ENCODE data around the gene ACAT1. TPM values are rescaled to one million over a fixed set of nuclear protein-coding genes. Genes with fewer than 3 reads are reported as not detected.

The ACAT1 gene
- total and polyA plus RNA-seq, 2 of the 8 experiments (the other 6 are each of a cell fraction or from before 2014, with no cell fraction given) = 30.4 to 30.9 TPM

GRCh38 chr11:108111126-108111525 is 10.2 kb upstream of the ACAT1 start (continued):
- TF ChIP-seq CHD7 (IDR thresholded peaks at IDR 0.05; ENCODE audit: insufficient replicate concordance, low read length) (no peak), CHD1 (IDR thresholded peaks at IDR 0.05; ENCODE audit: low read depth, low read length) (no peak), BCL11A (IDR thresholded peaks at IDR 0.05; ENCODE audit: low read depth in 2 of 2, low read length in 2 of 2) (no peak), HDAC6 (IDR thresholded peaks at IDR 0.05; ENCODE audit: low read depth, low read length) (no peak), RAD21 (IDR thresholded peaks at IDR 0.05 in 1 of 2, conservative IDR thresholded peaks at IDR 0.05 in 1 of 2; ENCODE audit: low read depth in 2 of 2, low read length in 2 of 2) (no peak; a peak in 1 of 4 replicates), NANOG (IDR thresholded peaks at IDR 0.05; ENCODE audit: insufficient read depth, low read depth, low read length, poor library complexity, severe bottlenecking) (no peak), CTBP2 (IDR thresholded peaks at IDR 0.05; ENCODE audit: borderline replicate concordance, insufficient read depth, insufficient read length, low read length) (no peak)

Measured in H1 (cell line).